ENCODE data around the gene PDZRN3. TPM values are rescaled to one million over a fixed set of nuclear protein-coding genes. Genes with fewer than 3 reads are reported as not detected.

The PDZRN3 gene
- total and polyA plus RNA-seq, 7 experiments from 2014 or later, result not detected

- H3K36me3 Mint-ChIP-seq, result no peaks in the 10 kb centered on the region
- CTCF ChIA-PET, result no interaction called here
- H3K9me3 Mint-ChIP-seq, result peaks cover 0 to 6% (median 0%) of the 10 kb centered on the region in 11 donors
- H3K9me3 ChIP-seq (ENCODE audit: control insufficient read depth in 2 of 3, low read length in 3 of 3), result no peaks in the 10 kb centered on the region
- no peaks in the 10 kb centered on the region for H3K36me3 ChIP-seq (ENCODE audit: control insufficient read depth in 2 of 3, insufficient read depth in 3 of 3, low read length in 3 of 3)
- H3K27me3 ChIP-seq (ENCODE audit: control insufficient read depth in 2 of 2, insufficient read depth in 2 of 2, low read length in 2 of 2), result no peaks in the 10 kb centered on the region
- POLR2A ChIA-PET, result no interaction called here
- H3K27ac ChIP-seq (ENCODE audit: low read depth, low read length), result no peak overlapping the region
- H3K4me3 Mint-ChIP-seq, result no peak overlapping the region
- no peaks in the 10 kb centered on the region for H3K4me1 Mint-ChIP-seq
- no peak overlapping the region for H3K27ac Mint-ChIP-seq
- no peaks in the 10 kb centered on the region for H3K4me1 ChIP-seq (ENCODE audit: control insufficient read depth in 2 of 2, insufficient read depth in 2 of 2, low read length in 2 of 2)
- ATAC-seq (no peak), DNase-seq (no peak)
- peaks cover 0 to 5% (median 0%) of the 10 kb centered on the region in 5 donors for H3K27me3 Mint-ChIP-seq
- H3K4me3 ChIP-seq (ENCODE audit: low read length), result no peak overlapping the region
- intact Hi-C loops (cut with micrococcal nuclease), result no loop called here
These were observed 25.1 kb downstream of the PDZRN3 start for GRCh38 chr3:73599605-73600004.

DNA sequence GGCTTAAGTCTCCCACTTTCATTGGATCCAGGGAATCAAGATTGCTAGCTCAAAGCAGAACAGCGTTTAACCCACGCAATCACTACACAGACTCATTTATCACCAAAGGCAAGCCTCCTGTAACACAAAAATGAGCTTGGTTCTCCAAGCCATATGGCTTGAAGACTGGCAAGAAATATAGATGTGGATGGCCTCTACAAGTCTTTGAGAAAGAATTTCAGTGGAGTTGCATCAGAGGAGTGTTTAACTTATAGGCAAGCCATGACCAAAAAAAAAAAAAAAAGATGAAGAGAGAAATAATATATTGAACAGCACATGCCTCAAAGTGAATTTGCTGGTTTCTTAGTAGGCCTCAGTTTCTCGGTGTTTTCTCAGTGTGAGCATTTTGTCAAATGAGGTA, 27.3 kb downstream of the PDZRN3 start:
- Histone ChIP-seq H3K9me3 (ENCODE audit: control insufficient read depth in 2 of 3, low read length in 3 of 3) (no peaks in the 10 kb centered on the region), H3K4me3 (ENCODE audit: low read length) (no peak overlapping the region), H3K4me1 (ENCODE audit: control insufficient read depth in 2 of 2, insufficient read depth in 2 of 2, low read length in 2 of 2) (no peaks in the 10 kb centered on the region), H3K36me3 (ENCODE audit: control insufficient read depth in 2 of 3, insufficient read depth in 3 of 3, low read length in 3 of 3) (no peaks in the 10 kb centered on the region), H3K27ac (ENCODE audit: low read depth, low read length) (no peak overlapping the region), H3K27me3 (ENCODE audit: control insufficient read depth in 2 of 2, insufficient read depth in 2 of 2, low read length in 2 of 2) (no peaks in the 10 kb centered on the region)
- H3K27me3 Mint-ChIP-seq, result peaks cover 0 to 6% (median 5%) of the 10 kb centered on the region in 5 donors
- intact Hi-C loops (cut with micrococcal nuclease), result no loop called here
- ChIA-PET CTCF (no interaction called here), POLR2A (no interaction called here)
- H3K36me3 Mint-ChIP-seq, result no peaks in the 10 kb centered on the region
- H3K9me3 Mint-ChIP-seq, result peaks cover 0 to 6% (median 0%) of the 10 kb centered on the region in 11 donors
- H3K27ac Mint-ChIP-seq, result no peak overlapping the region
- H3K4me3 Mint-ChIP-seq, result no peak overlapping the region
- no peak for DNase-seq
- ATAC-seq, result no peak
- no peaks in the 10 kb centered on the region for H3K4me1 Mint-ChIP-seq

- H3K27me3 ChIP-seq (ENCODE audit: control insufficient read depth in 2 of 2, insufficient read depth in 2 of 2, low read length in 2 of 2), result no peaks in the 10 kb centered on the region
- no peak overlapping the region for H3K27ac ChIP-seq (ENCODE audit: low read depth, low read length)
- Mint-ChIP-seq H3K36me3 (no peaks in the 10 kb centered on the region), H3K9me3 (peaks cover 0 to 5% (median 0%) of the 10 kb centered on the region in 11 donors), H3K27me3 (peaks cover 0 to 15% (median 5%) of the 10 kb centered on the region in 5 donors), H3K27ac (no peak overlapping the region), H3K4me3 (no peak overlapping the region), H3K4me1 (no peaks in the 10 kb centered on the region)
- intact Hi-C loops (cut with micrococcal nuclease), result no loop called here
- no peaks in the 10 kb centered on the region for H3K4me1 ChIP-seq (ENCODE audit: control insufficient read depth in 2 of 2, insufficient read depth in 2 of 2, low read length in 2 of 2)
- H3K36me3 ChIP-seq (ENCODE audit: control insufficient read depth in 2 of 3, insufficient read depth in 3 of 3, low read length in 3 of 3), result no peaks in the 10 kb centered on the region
- no peak overlapping the region for H3K4me3 ChIP-seq (ENCODE audit: low read length)
- no peaks in the 10 kb centered on the region for H3K9me3 ChIP-seq (ENCODE audit: control insufficient read depth in 2 of 3, low read length in 3 of 3)
- CTCF ChIA-PET, result no interaction called here
- DNase-seq (no peak), ATAC-seq (no peak)
- POLR2A ChIA-PET, result no interaction called here
These were observed 32.3 kb downstream of the PDZRN3 start for GRCh38 chr3:73592154-73593144.

GRCh38 chr3:73591286-73591800, 33.4 kb downstream of the PDZRN3 start:
- no peak overlapping the region for H3K27ac ChIP-seq (ENCODE audit: low read depth, low read length)
- intact Hi-C loops (cut with micrococcal nuclease), result no loop called here
- no peaks in the 10 kb centered on the region for H3K4me1 ChIP-seq (ENCODE audit: control insufficient read depth in 2 of 2, insufficient read depth in 2 of 2, low read length in 2 of 2)
- POLR2A ChIA-PET, result no interaction called here
- no peaks in the 10 kb centered on the region for H3K36me3 Mint-ChIP-seq
- DNase-seq, result no peak
- H3K36me3 ChIP-seq (ENCODE audit: control insufficient read depth in 2 of 3, insufficient read depth in 3 of 3, low read length in 3 of 3), result no peaks in the 10 kb centered on the region
- no peak overlapping the region for H3K4me3 Mint-ChIP-seq
- CTCF ChIA-PET, result no interaction called here
- H3K9me3 ChIP-seq (ENCODE audit: control insufficient read depth in 2 of 3, low read length in 3 of 3), result no peaks in the 10 kb centered on the region
- no peaks in the 10 kb centered on the region for H3K4me1 Mint-ChIP-seq
- no peak overlapping the region for H3K4me3 ChIP-seq (ENCODE audit: low read length)
- H3K27ac Mint-ChIP-seq, result no peak overlapping the region
- peaks cover 0 to 15% (median 5%) of the 10 kb centered on the region in 5 donors for H3K27me3 Mint-ChIP-seq
- ATAC-seq, result no peak
- H3K27me3 ChIP-seq (ENCODE audit: control insufficient read depth in 2 of 2, insufficient read depth in 2 of 2, low read length in 2 of 2), result no peaks in the 10 kb centered on the region
- H3K9me3 Mint-ChIP-seq, result peaks cover 0 to 5% (median 0%) of the 10 kb centered on the region in 11 donors

DNA sequence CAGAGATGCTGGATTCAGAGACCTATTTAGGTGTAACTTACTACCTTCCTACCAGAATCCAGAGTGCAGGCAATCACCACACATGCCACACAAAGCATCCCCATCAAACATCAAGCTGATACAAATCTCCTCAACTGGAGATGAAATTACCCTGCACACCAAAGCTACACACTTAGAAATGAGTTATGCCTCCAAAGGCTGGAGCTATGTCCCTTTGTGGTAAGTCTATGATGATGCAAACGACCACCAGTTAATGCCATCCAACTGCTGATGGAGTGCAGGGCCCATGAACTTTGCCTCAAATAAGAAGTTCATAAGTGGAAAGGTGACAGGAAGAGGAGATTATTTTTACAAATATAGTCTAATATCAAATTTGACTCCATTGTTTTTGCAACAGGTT, 38.1 kb downstream of the PDZRN3 start:
- H3K36me3 ChIP-seq (ENCODE audit: control insufficient read depth in 2 of 3, insufficient read depth in 3 of 3, low read length in 3 of 3), result no peaks in the 10 kb centered on the region
- no peak overlapping the region for H3K4me3 ChIP-seq (ENCODE audit: low read length)
- ChIA-PET POLR2A (no interaction called here), CTCF (no interaction called here)
- H3K27ac Mint-ChIP-seq, result no peak overlapping the region
- no peaks in the 10 kb centered on the region for H3K9me3 ChIP-seq (ENCODE audit: control insufficient read depth in 2 of 3, low read length in 3 of 3)
- H3K27me3 ChIP-seq (ENCODE audit: control insufficient read depth in 2 of 2, insufficient read depth in 2 of 2, low read length in 2 of 2), result no peaks in the 10 kb centered on the region
- no peak overlapping the region for H3K27ac ChIP-seq (ENCODE audit: low read depth, low read length)
- no peaks in the 10 kb centered on the region for H3K4me1 ChIP-seq (ENCODE audit: control insufficient read depth in 2 of 2, insufficient read depth in 2 of 2, low read length in 2 of 2)
- DNase-seq (no peak), ATAC-seq (no peak)
- peaks cover 0 to 3% (median 0%) of the 10 kb centered on the region in 11 donors for H3K9me3 Mint-ChIP-seq
- no peak overlapping the region for H3K4me3 Mint-ChIP-seq
- no peaks in the 10 kb centered on the region for H3K4me1 Mint-ChIP-seq
- intact Hi-C loops (cut with micrococcal nuclease), result no loop called here
- peaks cover 0 to 9% (median 5%) of the 10 kb centered on the region in 5 donors for H3K27me3 Mint-ChIP-seq
- H3K36me3 Mint-ChIP-seq, result no peaks in the 10 kb centered on the region

DNA sequence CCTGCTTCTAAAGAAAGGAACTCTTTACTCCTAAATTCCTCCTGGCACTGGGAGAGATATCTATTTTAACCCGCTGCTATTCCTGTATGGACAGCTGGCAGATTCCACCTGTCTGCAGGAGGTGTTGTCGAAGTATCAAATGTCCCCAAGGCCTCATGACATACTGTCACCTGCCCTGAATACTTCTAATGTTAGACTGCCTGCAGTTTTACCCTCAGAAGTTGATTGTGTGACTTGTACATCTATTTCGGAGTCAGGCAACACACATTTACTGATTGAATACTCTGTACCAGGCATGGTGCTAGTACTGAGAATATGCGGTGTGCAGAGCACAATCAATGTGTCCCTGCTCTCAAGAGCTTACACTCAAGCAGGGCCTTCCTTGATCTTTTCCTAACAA, 38.6 kb downstream of the PDZRN3 start:
- CTCF ChIA-PET, result no interaction called here

GRCh38 chr3:73584873-73585272, 39.9 kb downstream of the PDZRN3 start:
- ATAC-seq (no peak), DNase-seq (no peak)
- no peaks in the 10 kb centered on the region for H3K4me1 ChIP-seq (ENCODE audit: control insufficient read depth in 2 of 2, insufficient read depth in 2 of 2, low read length in 2 of 2)
- no peak overlapping the region for H3K27ac Mint-ChIP-seq
- H3K9me3 Mint-ChIP-seq, result peaks cover 0 to 3% (median 0%) of the 10 kb centered on the region in 11 donors
- intact Hi-C loops (cut with micrococcal nuclease), result no loop called here
- no peak overlapping the region for H3K27ac ChIP-seq (ENCODE audit: low read depth, low read length)
- no peak overlapping the region for H3K4me3 Mint-ChIP-seq
- H3K9me3 ChIP-seq (ENCODE audit: control insufficient read depth in 2 of 3, low read length in 3 of 3), result no peaks in the 10 kb centered on the region
- peaks cover 0 to 9% (median 5%) of the 10 kb centered on the region in 5 donors for H3K27me3 Mint-ChIP-seq
- no peaks in the 10 kb centered on the region for H3K36me3 ChIP-seq (ENCODE audit: control insufficient read depth in 2 of 3, insufficient read depth in 3 of 3, low read length in 3 of 3)
- ChIA-PET CTCF (no interaction called here), POLR2A (no interaction called here)
- H3K4me3 ChIP-seq (ENCODE audit: low read length), result no peak overlapping the region
- H3K27me3 ChIP-seq (ENCODE audit: control insufficient read depth in 2 of 2, insufficient read depth in 2 of 2, low read length in 2 of 2), result no peaks in the 10 kb centered on the region
- H3K4me1 Mint-ChIP-seq, result no peaks in the 10 kb centered on the region
- H3K36me3 Mint-ChIP-seq, result no peaks in the 10 kb centered on the region

More for the DNA sequence above, 38.6 kb downstream of the PDZRN3 start:
- ATAC-seq (no peak), DNase-seq (no peak)
- H3K4me3 Mint-ChIP-seq, result no peak overlapping the region
- peaks cover 0 to 9% (median 5%) of the 10 kb centered on the region in 5 donors for H3K27me3 Mint-ChIP-seq
- POLR2A ChIA-PET, result no interaction called here
- Histone ChIP-seq H3K36me3 (ENCODE audit: control insufficient read depth in 2 of 3, insufficient read depth in 3 of 3, low read length in 3 of 3) (no peaks in the 10 kb centered on the region), H3K4me1 (ENCODE audit: control insufficient read depth in 2 of 2, insufficient read depth in 2 of 2, low read length in 2 of 2) (no peaks in the 10 kb centered on the region), H3K9me3 (ENCODE audit: control insufficient read depth in 2 of 3, low read length in 3 of 3) (no peaks in the 10 kb centered on the region), H3K27ac (ENCODE audit: low read depth, low read length) (no peak overlapping the region), H3K4me3 (ENCODE audit: low read length) (no peak overlapping the region), H3K27me3 (ENCODE audit: control insufficient read depth in 2 of 2, insufficient read depth in 2 of 2, low read length in 2 of 2) (no peaks in the 10 kb centered on the region)
- no peaks in the 10 kb centered on the region for H3K36me3 Mint-ChIP-seq
- H3K9me3 Mint-ChIP-seq, result peaks cover 0 to 3% (median 0%) of the 10 kb centered on the region in 11 donors
- H3K4me1 Mint-ChIP-seq, result no peaks in the 10 kb centered on the region
- intact Hi-C loops (cut with micrococcal nuclease), result no loop called here
- H3K27ac Mint-ChIP-seq, result no peak overlapping the region

Measured in naive thymus-derived CD4-positive, alpha-beta T cell (primary cell).